Thoracic aorta (tissue), 2 donors: Measurements from ENCODE around the gene IFIT2. TPM values are rescaled to one million over a fixed set of nuclear protein-coding genes. Genes with fewer than 3 reads are reported as not detected.

Source experiments
- ATAC-seq: fragments of 150-250 bp; one replicate; pipeline ENCODE4 v1.8.0; 2017; ENCODE audit warnings: low read depth; ENCODE audit not compliant: insufficient number of reproducible peaks, low FRiP score
- DNase-seq: peaks from one replicate; pipeline ENCODE4 v3.0.0-alpha.2; 2020; ENCODE audit warnings: low spot score
- H3K27ac ChIP-seq, 2 donors: fragments of 200-600 bp; sonication (generic); 1 replicate in 1 of 2; 2 replicates in 1 of 2; pipeline ENCODE4 v1.5.1; 2016; ENCODE audit warnings: mild to moderate bottlenecking in 2 of 2, moderate library complexity in 2 of 2
- H3K27me3 ChIP-seq: fragments of 200-600 bp; sonication (generic); replicated peaks from 2 replicates; pipeline ENCODE4 v1.6.0; 2016; ENCODE audit warnings: mild to moderate bottlenecking; ENCODE audit not compliant: insufficient read depth
- H3K36me3 ChIP-seq: fragments of 200-600 bp; sonication (generic); one replicate; pipeline ENCODE4 v1.5.1; 2016
- H3K4me1 ChIP-seq, 2 donors: fragments of 200-600 bp; sonication (generic); 1 replicate in 1 of 2; 2 replicates in 1 of 2; pipeline versions ENCODE4 v1.5.1 to v1.6.0; 2016; ENCODE audit warnings: low read depth in 2 of 2, mild to moderate bottlenecking in 1 of 2; ENCODE audit not compliant: control insufficient read depth in 1 of 2
- H3K4me3 ChIP-seq: fragments of 200-600 bp; sonication (generic); 2 replicates; pipeline ENCODE4 v1.5.1; 2016; ENCODE audit warnings: mild to moderate bottlenecking
- H3K9me3 ChIP-seq: fragments of 200-600 bp; sonication (generic); 2 replicates; pipeline ENCODE4 v1.5.1; 2016
- total RNA-seq, 2 donors: library from RNA; depleted of rRNA; stranded (reverse); fragments of >200 nt; gene quantifications; one replicate each; pipeline versions ENCODE4 v1.1.0 to v1.2.3, GENCODE V29; 2016
- TF ChIP-seq, protein P1 (sequence below): fragments of 200-600 bp; sonication (generic); IDR thresholded peaks from one replicate; pipeline ENCODE4 v1.5.1; 2019; ENCODE audit warnings: antibody characterized with exemption

IFIT2 gene
- total RNA-seq, 2 donors from 2014 or later = 5.9 to 17.1 TPM

- H3K27me3 ChIP-seq = no peaks in the 10 kb centered on the region
- H3K4me1 ChIP-seq = peaks cover 12 to 26% of the 10 kb centered on the region in 2 donors
- no peaks in the 10 kb centered on the region for H3K9me3 ChIP-seq
- TF ChIP-seq, protein P1, sequence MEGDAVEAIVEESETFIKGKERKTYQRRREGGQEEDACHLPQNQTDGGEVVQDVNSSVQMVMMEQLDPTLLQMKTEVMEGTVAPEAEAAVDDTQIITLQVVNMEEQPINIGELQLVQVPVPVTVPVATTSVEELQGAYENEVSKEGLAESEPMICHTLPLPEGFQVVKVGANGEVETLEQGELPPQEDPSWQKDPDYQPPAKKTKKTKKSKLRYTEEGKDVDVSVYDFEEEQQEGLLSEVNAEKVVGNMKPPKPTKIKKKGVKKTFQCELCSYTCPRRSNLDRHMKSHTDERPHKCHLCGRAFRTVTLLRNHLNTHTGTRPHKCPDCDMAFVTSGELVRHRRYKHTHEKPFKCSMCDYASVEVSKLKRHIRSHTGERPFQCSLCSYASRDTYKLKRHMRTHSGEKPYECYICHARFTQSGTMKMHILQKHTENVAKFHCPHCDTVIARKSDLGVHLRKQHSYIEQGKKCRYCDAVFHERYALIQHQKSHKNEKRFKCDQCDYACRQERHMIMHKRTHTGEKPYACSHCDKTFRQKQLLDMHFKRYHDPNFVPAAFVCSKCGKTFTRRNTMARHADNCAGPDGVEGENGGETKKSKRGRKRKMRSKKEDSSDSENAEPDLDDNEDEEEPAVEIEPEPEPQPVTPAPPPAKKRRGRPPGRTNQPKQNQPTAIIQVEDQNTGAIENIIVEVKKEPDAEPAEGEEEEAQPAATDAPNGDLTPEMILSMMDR = no peak
- no peak overlapping the region for H3K27ac ChIP-seq
- H3K4me3 ChIP-seq = no peak overlapping the region
- DNase-seq (no peak), ATAC-seq (no peak)
- no peaks in the 10 kb centered on the region for H3K36me3 ChIP-seq
These were observed 28.2 kb upstream of the IFIT2 start for GRCh38 chr10:89273680-89274079.

DNA sequence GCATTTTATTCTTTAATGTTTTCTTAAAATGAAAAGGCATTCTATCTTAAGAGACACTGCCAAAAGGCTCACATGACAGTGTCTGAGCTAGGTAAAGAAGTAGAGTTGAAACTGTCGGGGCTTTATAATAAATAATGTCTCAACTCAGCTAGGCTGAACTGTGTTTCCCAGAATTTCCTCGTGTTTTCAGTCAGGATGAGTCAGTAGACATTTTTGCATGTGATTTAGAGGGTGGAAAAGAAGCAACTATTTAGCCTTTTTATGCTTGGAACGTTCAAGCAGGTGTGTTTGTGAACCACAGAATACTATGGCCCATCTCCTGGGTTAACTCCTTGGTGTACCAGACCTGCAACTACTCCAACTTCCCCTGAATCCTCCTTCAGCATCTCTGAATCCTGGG, 26.9 kb upstream of the IFIT2 start:
- TF ChIP-seq, protein P1 = no peak
- Histone ChIP-seq H3K36me3 (no peaks in the 10 kb centered on the region), H3K4me1 (peaks cover 16 to 35% of the 10 kb centered on the region in 2 donors), H3K27ac (peak overlapping the region; percentile 10 to 21), H3K4me3 (no peak overlapping the region), H3K9me3 (no peaks in the 10 kb centered on the region), H3K27me3 (no peaks in the 10 kb centered on the region)
- no peak for DNase-seq
- ATAC-seq = no peak

DNA sequence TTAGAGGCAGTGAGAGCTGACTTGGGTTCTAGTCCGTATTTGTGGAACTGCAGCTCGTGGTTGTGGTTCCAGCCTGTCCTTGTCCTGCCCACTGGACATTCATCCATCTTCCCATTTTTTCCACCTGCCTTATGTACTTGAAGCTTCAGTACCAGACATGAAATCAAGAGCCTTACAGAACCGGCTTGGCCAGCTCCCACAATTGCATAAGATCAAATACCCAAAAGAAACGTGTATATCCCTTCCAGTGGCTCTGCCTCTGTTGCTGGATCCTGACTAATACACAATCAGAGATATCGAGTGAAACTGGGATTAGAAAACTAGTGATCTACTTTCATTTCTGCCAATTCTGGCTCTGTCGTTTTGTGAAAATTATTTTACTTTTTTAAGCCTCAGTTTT, 26.5 kb upstream of the IFIT2 start:
- Histone ChIP-seq H3K9me3 (no peaks in the 10 kb centered on the region), H3K27me3 (no peaks in the 10 kb centered on the region), H3K27ac (peak overlapping the region in 1 of 2 donors; percentile 21), H3K36me3 (no peaks in the 10 kb centered on the region), H3K4me1 (peaks cover 16 to 35% of the 10 kb centered on the region in 2 donors), H3K4me3 (no peak overlapping the region)
- no peak for DNase-seq
- TF ChIP-seq, protein P1 = no peak
- ATAC-seq = no peak

DNA sequence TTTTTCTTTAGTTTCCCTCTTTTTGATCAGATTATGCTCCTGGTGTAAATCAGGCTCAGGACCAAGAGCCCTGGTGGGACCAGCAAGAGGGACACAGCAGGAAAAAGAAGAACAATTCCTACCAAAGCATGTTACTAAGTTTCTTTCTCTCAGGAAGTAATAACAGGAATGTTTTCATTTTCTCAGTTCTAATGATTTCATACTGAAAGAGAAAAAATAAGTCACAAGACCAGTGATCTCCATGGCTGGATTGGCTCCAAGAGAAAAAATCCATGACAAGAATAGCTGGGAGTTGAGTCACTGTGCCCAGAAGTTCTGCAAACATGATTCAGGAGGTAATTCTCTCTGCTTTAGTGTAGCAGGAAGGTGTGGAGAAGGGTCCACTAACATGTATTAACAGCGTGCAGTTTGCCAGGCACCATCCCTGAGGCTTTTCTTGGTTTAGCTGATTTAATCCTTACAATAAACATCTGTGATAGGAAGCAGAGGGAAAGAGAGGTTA, 23.8 kb upstream of the IFIT2 start:
- Histone ChIP-seq H3K4me1 (peaks cover 22 to 53% of the 10 kb centered on the region in 2 donors), H3K4me3 (peak overlapping the region; percentile 24), H3K27me3 (no peaks in the 10 kb centered on the region), H3K9me3 (no peaks in the 10 kb centered on the region), H3K27ac (peak overlapping the region; percentile 78 to 94), H3K36me3 (no peaks in the 10 kb centered on the region)
- ATAC-seq (peak; percentile 50), DNase-seq (peak; percentile 36)
- TF ChIP-seq, protein P1 = no peak

- Histone ChIP-seq H3K9me3 (no peaks in the 10 kb centered on the region), H3K36me3 (no peaks in the 10 kb centered on the region), H3K4me1 (peaks cover 26 to 62% of the 10 kb centered on the region in 2 donors), H3K27me3 (no peaks in the 10 kb centered on the region), H3K27ac (peak overlapping the region; percentile 42 to 62), H3K4me3 (no peak overlapping the region)
- DNase-seq (no peak), ATAC-seq (no peak)
- TF ChIP-seq, protein P1 = no peak
These were observed 22.9 kb upstream of the IFIT2 start for GRCh38 chr10:89278900-89279392.
